Epithelial cell of esophagus (primary cell): Measurements from ENCODE around the gene FBXW10B.
"Not testable (repeated sequence)": the region's sequence is repeated elsewhere in the genome, so short reads cannot be mapped to it uniquely, and the experiment has no call there.

Source experiments
- DNase-seq: peaks from one replicate; pipeline ENCODE4 v3.0.0; 2010; ENCODE audit warnings: low read depth
- H3K4me3 ChIP-seq: 2 replicates; pipeline ENCODE4 v1.5.1; 2011; ENCODE audit warnings: mild to moderate bottlenecking, low read length, control low read depth
- CTCF ChIP-seq: IDR thresholded peaks from 2 replicates; pipeline ENCODE4 v1.5.1; 2011; ENCODE audit warnings: low read depth, mild to moderate bottlenecking, low read length, control low read depth, inconsistent platforms; ENCODE audit not compliant: insufficient read depth; ENCODE audit errors: missing control alignments

Gene FBXW10B

GRCh38 chr17:15619331-15620058 is at the start of gene FBXW10B:
TSS of gene FBXW10B (minus strand) at chr17:15619704. CDS start at chr17:15619512, 192 bp downstream.
- DNase-seq, H3K4me3 ChIP-seq: not testable (repeated sequence)

- no peak for TF ChIP-seq CTCF
- H3K4me3 ChIP-seq, result no peak overlapping the region
- DNase-seq, result no peak
Observed at GRCh38 chr17:15663691-15664090, 44.2 kb upstream of the FBXW10B start.

- DNase-seq, result no peak
- H3K4me3 ChIP-seq, result no peak overlapping the region
- no peak for TF ChIP-seq CTCF
Observed at GRCh38 chr17:15663176-15663575, 43.7 kb upstream of the FBXW10B start.

GRCh38 chr17:15662681-15663080 is 43.2 kb upstream of the FBXW10B start:
- no peak for TF ChIP-seq CTCF
- H3K4me3 ChIP-seq, result no peak overlapping the region
- DNase-seq, result peak; percentile 72

- no peak for DNase-seq
- no peak overlapping the region for H3K4me3 ChIP-seq
- no peak for TF ChIP-seq CTCF
Observed at GRCh38 chr17:15660077-15660476, 40.6 kb upstream of the FBXW10B start.

GRCh38 chr17:15659663-15660062 is 40.2 kb upstream of the FBXW10B start:
- no peak overlapping the region for H3K4me3 ChIP-seq
- DNase-seq, result peak; percentile 77
- no peak for TF ChIP-seq CTCF

- no peak for TF ChIP-seq CTCF
- no peak for DNase-seq
- no peak overlapping the region for H3K4me3 ChIP-seq
Observed at GRCh38 chr17:15659236-15659635, 39.7 kb upstream of the FBXW10B start.
